Activated gamma-delta T cell treated with Interleukin-2 at 50 U/mL for 16 hours (primary cell): ENCODE data around the gene IP6K2.

Experiments
- DNase-seq: peaks from one replicate; pipeline ENCODE4 v3.0.0-alpha.2; 2020

The IP6K2 gene

GRCh38 chr3:48662753-48663488 is 54.1 kb downstream of the IP6K2 start, which contains the start of gene CELSR3:
CELSR3 (minus strand) TSS chr3:48662886; CDS start chr3:48662634, 252 bp downstream.
- DNase-seq: peak; percentile 22

GRCh38 chr3:48662145-48662752 is 54.8 kb downstream of the IP6K2 start:
- no peak for DNase-seq

- DNase-seq: peak; percentile 68
Measured at GRCh38 chr3:48661501-48662144, 55.4 kb downstream of the IP6K2 start.

GRCh38 chr3:48660800-48661400 is 56.1 kb downstream of the IP6K2 start:
- no peak for DNase-seq

- DNase-seq: no peak
Measured at GRCh38 chr3:48656841-48657281, 60.2 kb downstream of the IP6K2 start.

- DNase-seq: peak; percentile 80
Measured at GRCh38 chr3:48656061-48656840, 60.8 kb downstream of the IP6K2 start.

GRCh38 chr3:48655606-48656005 is 61.4 kb downstream of the IP6K2 start:
- peak; percentile 36 for DNase-seq

GRCh38 chr3:48655063-48655462 is 62.0 kb downstream of the IP6K2 start:
- no peak for DNase-seq

GRCh38 chr3:48652923-48653715 is 63.9 kb downstream of the IP6K2 start:
- no peak for DNase-seq

GRCh38 chr3:48651771-48652170 is 65.2 kb downstream of the IP6K2 start:
- DNase-seq: no peak

GRCh38 chr3:48650723-48651122 is 66.3 kb downstream of the IP6K2 start:
- no peak for DNase-seq

GRCh38 chr3:48648188-48648850 is 68.7 kb downstream of the IP6K2 start:
- DNase-seq: no peak

- no peak for DNase-seq
Measured at GRCh38 chr3:48647714-48648113, 69.3 kb downstream of the IP6K2 start.

GRCh38 chr3:48644898-48645760 is 71.9 kb downstream of the IP6K2 start:
- DNase-seq: no peak

GRCh38 chr3:48642605-48643004 is 74.4 kb downstream of the IP6K2 start:
- no peak for DNase-seq

- no peak for DNase-seq
Measured at GRCh38 chr3:48641396-48641795, 75.6 kb downstream of the IP6K2 start.

GRCh38 chr3:48639944-48640606 is 76.9 kb downstream of the IP6K2 start:
- no peak for DNase-seq
